ENCODE data around the gene ERICH6B. TPM values are rescaled to one million over a fixed set of nuclear protein-coding genes. Genes with fewer than 3 reads are reported as not detected.

ERICH6B gene
- total and polyA plus RNA-seq, 2 experiments from 2014 or later: not detected

DNA sequence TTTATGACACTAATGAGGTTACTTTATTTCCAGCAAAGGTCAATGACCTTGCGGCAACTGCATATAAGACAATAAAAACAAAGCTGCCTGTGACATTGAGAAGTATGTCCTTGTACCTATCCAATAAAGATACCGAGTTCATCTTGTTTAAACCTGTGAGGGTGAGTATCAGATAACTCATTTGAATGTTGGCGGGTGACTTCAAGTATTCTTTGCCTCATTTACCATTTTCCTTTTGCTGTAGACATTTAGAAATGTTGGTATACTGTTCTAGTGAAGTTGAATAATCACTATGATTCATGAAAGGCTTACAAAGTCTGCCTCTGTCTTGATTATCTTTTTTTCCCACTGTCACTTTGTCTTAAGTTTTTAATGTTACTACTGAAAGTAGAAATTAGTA lies 85.8 kb downstream of the ERICH6B start:
- H3K36me3 ChIP-seq (ENCODE audit: insufficient read depth): peaks cover 4% of the 10 kb centered on the region; the same call in 1 of the 2 replicates

More for the DNA sequence above, 85.8 kb downstream of the ERICH6B start:
- Histone ChIP-seq H3K27me3 (ENCODE audit: insufficient read depth) (no peaks in the 10 kb centered on the region), H3K9me2 (ENCODE audit: insufficient read depth) (no peaks in the 10 kb centered on the region), H3K4me2 (no peak overlapping the region), H3F3A (replicated peaks; ENCODE audit: low read depth) (no peaks in the 10 kb centered on the region), H3K79me2 (replicated peaks; ENCODE audit: insufficient read depth) (no peaks in the 10 kb centered on the region), H3K4me1 (ENCODE audit: insufficient read depth) (peaks cover 4% of the 10 kb centered on the region), H3K4me3 (no peak overlapping the region), H2AFZ (no peak overlapping the region), H3K27ac (ENCODE audit: low read depth) (no peak overlapping the region), H4K20me1 (replicated peaks; ENCODE audit: insufficient read depth) (no peaks in the 10 kb centered on the region)
- no peak overlapping the region for H3K4me3 Mint-ChIP-seq
- H3K27me3 Mint-ChIP-seq (ENCODE audit: insufficient read depth, low read depth, poor library complexity): no peaks in the 10 kb centered on the region
- peaks cover 6% of the 10 kb centered on the region; the same call in 2 of the 3 replicates for H3K4me1 Mint-ChIP-seq
- H3K27ac Mint-ChIP-seq: no peak overlapping the region
- ATAC-seq (no peak), DNase-seq (ENCODE audit: low spot score) (no peak)
- no peaks in the 10 kb centered on the region for H3K9me3 Mint-ChIP-seq
- TF ChIP-seq, protein P1, sequence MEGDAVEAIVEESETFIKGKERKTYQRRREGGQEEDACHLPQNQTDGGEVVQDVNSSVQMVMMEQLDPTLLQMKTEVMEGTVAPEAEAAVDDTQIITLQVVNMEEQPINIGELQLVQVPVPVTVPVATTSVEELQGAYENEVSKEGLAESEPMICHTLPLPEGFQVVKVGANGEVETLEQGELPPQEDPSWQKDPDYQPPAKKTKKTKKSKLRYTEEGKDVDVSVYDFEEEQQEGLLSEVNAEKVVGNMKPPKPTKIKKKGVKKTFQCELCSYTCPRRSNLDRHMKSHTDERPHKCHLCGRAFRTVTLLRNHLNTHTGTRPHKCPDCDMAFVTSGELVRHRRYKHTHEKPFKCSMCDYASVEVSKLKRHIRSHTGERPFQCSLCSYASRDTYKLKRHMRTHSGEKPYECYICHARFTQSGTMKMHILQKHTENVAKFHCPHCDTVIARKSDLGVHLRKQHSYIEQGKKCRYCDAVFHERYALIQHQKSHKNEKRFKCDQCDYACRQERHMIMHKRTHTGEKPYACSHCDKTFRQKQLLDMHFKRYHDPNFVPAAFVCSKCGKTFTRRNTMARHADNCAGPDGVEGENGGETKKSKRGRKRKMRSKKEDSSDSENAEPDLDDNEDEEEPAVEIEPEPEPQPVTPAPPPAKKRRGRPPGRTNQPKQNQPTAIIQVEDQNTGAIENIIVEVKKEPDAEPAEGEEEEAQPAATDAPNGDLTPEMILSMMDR (conservative IDR thresholded peaks at IDR 0.05; ENCODE audit: low read depth in 2 of 2): no peak
- TF ChIP-seq, protein P2, sequence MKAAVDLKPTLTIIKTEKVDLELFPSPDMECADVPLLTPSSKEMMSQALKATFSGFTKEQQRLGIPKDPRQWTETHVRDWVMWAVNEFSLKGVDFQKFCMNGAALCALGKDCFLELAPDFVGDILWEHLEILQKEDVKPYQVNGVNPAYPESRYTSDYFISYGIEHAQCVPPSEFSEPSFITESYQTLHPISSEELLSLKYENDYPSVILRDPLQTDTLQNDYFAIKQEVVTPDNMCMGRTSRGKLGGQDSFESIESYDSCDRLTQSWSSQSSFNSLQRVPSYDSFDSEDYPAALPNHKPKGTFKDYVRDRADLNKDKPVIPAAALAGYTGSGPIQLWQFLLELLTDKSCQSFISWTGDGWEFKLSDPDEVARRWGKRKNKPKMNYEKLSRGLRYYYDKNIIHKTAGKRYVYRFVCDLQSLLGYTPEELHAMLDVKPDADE (IDR thresholded peaks at IDR 0.05): no peak
- TF ChIP-seq POLR2AphosphoS5 (IDR thresholded peaks at IDR 0.05; ENCODE audit: low read depth): no peak
- TF ChIP-seq, protein P3, sequence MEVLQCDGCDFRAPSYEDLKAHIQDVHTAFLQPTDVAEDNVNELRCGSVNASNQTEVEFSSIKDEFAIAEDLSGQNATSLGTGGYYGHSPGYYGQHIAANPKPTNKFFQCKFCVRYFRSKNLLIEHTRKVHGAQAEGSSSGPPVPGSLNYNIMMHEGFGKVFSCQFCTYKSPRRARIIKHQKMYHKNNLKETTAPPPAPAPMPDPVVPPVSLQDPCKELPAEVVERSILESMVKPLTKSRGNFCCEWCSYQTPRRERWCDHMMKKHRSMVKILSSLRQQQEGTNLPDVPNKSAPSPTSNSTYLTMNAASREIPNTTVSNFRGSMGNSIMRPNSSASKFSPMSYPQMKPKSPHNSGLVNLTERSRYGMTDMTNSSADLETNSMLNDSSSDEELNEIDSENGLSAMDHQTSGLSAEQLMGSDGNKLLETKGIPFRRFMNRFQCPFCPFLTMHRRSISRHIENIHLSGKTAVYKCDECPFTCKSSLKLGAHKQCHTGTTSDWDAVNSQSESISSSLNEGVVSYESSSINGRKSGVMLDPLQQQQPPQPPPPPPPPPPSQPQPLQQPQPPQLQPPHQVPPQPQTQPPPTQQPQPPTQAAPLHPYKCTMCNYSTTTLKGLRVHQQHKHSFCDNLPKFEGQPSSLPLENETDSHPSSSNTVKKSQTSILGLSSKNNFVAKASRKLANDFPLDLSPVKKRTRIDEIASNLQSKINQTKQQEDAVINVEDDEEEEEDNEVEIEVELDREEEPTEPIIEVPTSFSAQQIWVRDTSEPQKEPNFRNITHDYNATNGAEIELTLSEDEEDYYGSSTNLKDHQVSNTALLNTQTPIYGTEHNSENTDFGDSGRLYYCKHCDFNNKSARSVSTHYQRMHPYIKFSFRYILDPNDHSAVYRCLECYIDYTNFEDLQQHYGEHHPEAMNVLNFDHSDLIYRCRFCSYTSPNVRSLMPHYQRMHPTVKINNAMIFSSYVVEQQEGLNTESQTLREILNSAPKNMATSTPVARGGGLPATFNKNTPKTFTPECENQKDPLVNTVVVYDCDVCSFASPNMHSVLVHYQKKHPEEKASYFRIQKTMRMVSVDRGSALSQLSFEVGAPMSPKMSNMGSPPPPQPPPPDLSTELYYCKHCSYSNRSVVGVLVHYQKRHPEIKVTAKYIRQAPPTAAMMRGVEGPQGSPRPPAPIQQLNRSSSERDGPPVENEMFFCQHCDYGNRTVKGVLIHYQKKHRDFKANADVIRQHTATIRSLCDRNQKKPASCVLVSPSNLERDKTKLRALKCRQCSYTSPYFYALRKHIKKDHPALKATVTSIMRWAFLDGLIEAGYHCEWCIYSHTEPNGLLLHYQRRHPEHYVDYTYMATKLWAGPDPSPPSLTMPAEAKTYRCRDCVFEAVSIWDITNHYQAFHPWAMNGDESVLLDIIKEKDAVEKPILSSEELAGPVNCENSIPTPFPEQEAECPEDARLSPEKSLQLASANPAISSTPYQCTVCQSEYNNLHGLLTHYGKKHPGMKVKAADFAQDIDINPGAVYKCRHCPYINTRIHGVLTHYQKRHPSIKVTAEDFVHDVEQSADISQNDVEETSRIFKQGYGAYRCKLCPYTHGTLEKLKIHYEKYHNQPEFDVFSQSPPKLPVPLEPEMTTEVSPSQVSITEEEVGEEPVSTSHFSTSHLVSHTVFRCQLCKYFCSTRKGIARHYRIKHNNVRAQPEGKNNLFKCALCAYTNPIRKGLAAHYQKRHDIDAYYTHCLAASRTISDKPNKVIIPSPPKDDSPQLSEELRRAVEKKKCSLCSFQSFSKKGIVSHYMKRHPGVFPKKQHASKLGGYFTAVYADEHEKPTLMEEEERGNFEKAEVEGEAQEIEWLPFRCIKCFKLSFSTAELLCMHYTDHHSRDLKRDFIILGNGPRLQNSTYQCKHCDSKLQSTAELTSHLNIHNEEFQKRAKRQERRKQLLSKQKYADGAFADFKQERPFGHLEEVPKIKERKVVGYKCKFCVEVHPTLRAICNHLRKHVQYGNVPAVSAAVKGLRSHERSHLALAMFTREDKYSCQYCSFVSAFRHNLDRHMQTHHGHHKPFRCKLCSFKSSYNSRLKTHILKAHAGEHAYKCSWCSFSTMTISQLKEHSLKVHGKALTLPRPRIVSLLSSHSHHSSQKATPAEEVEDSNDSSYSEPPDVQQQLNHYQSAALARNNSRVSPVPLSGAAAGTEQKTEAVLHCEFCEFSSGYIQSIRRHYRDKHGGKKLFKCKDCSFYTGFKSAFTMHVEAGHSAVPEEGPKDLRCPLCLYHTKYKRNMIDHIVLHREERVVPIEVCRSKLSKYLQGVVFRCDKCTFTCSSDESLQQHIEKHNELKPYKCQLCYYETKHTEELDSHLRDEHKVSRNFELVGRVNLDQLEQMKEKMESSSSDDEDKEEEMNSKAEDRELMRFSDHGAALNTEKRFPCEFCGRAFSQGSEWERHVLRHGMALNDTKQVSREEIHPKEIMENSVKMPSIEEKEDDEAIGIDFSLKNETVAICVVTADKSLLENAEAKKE (CRISPR knock-in tag; IDR thresholded peaks at IDR 0.05): no peak
- TF ChIP-seq, protein P4, sequence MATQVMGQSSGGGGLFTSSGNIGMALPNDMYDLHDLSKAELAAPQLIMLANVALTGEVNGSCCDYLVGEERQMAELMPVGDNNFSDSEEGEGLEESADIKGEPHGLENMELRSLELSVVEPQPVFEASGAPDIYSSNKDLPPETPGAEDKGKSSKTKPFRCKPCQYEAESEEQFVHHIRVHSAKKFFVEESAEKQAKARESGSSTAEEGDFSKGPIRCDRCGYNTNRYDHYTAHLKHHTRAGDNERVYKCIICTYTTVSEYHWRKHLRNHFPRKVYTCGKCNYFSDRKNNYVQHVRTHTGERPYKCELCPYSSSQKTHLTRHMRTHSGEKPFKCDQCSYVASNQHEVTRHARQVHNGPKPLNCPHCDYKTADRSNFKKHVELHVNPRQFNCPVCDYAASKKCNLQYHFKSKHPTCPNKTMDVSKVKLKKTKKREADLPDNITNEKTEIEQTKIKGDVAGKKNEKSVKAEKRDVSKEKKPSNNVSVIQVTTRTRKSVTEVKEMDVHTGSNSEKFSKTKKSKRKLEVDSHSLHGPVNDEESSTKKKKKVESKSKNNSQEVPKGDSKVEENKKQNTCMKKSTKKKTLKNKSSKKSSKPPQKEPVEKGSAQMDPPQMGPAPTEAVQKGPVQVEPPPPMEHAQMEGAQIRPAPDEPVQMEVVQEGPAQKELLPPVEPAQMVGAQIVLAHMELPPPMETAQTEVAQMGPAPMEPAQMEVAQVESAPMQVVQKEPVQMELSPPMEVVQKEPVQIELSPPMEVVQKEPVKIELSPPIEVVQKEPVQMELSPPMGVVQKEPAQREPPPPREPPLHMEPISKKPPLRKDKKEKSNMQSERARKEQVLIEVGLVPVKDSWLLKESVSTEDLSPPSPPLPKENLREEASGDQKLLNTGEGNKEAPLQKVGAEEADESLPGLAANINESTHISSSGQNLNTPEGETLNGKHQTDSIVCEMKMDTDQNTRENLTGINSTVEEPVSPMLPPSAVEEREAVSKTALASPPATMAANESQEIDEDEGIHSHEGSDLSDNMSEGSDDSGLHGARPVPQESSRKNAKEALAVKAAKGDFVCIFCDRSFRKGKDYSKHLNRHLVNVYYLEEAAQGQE (IDR thresholded peaks at IDR 0.05; ENCODE audit: unreplicated experiment): no peak
- no peak for TF ChIP-seq STAT1 (IDR thresholded peaks at IDR 0.05; ENCODE audit: unreplicated experiment)
- TF ChIP-seq ZNF114 (CRISPR knock-in tag; IDR thresholded peaks at IDR 0.05): no peak
- TF ChIP-seq CREB1 (CRISPR knock-in tag; IDR thresholded peaks at IDR 0.05; ENCODE audit: low read depth): no peak
- TF ChIP-seq NANOG (IDR thresholded peaks at IDR 0.05; ENCODE audit: borderline replicate concordance): no peak
- no peak for TF ChIP-seq JUNB (IDR thresholded peaks at IDR 0.05; ENCODE audit: unreplicated experiment)
- no peak for TF ChIP-seq EZH2 (IDR thresholded peaks at IDR 0.05; ENCODE audit: low read depth, unreplicated experiment)
- H3K36me3 Mint-ChIP-seq (ENCODE audit: low read depth): peaks cover 13% of the 10 kb centered on the region; the same call in 2 of the 3 replicates
